Tibial nerve (tissue), 4 donors: ENCODE data around the gene ADGRG6.

Experiments used
- CTCF ChIP-seq, 5 experiments: fragments of 200-600 bp in 3 of 5; fragments of 450-650 bp in 2 of 5; sonication (generic) in 3 of 5; IDR thresholded peaks; one replicate each; pipeline ENCODE4 v1.5.1; 2016 to 2019; ENCODE audit warnings: antibody characterized with exemption in 5 of 5, mild to moderate bottlenecking in 3 of 5, moderate library complexity in 2 of 5
- EP300 ChIP-seq, 2 donors: sonication (generic); formaldehyde crosslinking; IDR thresholded peaks; one replicate each; pipeline ENCODE4 v1.6.1; 2017; ENCODE audit warnings: antibody characterized with exemption in 2 of 2, mild to moderate bottlenecking in 1 of 2
- POLR2A ChIP-seq, 2 donors: fragments of 450-650 bp; IDR thresholded peaks; one replicate each; pipeline ENCODE4 v1.6.1; 2017; ENCODE audit warnings: antibody characterized with exemption in 2 of 2, mild to moderate bottlenecking in 2 of 2, moderate library complexity in 2 of 2

- TF ChIP-seq CTCF (IDR thresholded peaks at IDR 0.05) (no peak), EP300 (IDR thresholded peaks at IDR 0.05) (no peak), POLR2A (IDR thresholded peaks at IDR 0.05) (no peak)
Measured at GRCh38 chr6:142401838-142402237, 100.0 kb downstream of the ADGRG6 start.
